HG03460 (cell line): Measurements from ENCODE around the gene POLR2M.

Experiments used
- ATAC-seq: cut with Tn5 transposase; IDR thresholded peaks from one replicate; pipeline ENCODE4 v1.9.1; 2021; ENCODE audit not compliant: unreplicated experiment

Gene POLR2M

DNA sequence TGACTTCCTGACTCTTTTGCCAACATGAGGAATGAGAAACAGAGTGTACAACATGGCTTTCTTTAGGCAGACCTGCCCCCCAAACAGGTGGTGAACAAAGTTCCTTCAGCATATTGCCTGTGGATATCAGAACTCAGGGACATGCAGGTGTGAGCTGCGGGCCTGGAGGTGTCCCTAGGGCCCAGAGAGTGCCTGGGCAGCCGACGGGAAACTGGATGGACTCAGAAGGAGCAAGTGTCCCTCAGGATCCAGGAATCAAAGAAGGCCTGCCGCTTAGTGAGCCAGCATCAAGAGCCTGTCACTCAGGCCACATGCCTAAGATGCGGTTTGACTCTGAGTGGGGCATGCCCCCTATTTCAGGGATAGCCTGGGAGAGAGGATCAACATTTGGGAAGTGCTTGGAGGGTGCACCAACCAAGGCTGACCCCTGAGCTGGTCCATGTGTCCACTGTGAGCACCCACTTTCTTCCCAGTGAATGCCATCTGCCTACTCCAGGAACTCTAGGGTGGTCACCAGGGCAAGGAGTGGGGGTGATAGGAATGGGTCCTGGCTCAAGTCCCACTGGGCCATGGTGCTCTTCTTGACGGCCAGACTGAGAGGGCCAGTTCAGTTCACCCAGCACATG, 16.1 kb upstream of the POLR2M start:
- no peak for ATAC-seq

DNA sequence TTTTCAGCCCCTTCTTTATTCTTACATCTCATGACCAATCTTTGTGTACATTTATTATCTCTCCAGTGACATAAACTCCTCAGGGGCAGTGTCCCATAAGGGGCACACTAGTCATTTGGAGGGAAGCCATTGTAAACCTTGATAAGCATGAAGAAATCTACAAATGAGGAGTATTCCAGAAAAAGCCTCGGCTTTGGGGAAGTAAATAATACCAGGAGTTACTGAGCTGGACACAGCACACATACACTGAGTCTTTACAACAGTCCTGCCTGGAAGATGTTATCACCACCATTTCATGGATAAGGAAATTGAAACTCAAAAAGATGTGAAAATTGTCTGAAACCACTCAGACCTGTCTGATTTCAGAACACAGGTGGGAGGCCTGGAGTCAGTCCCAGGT, 15.4 kb upstream of the POLR2M start:
- no peak for ATAC-seq

DNA sequence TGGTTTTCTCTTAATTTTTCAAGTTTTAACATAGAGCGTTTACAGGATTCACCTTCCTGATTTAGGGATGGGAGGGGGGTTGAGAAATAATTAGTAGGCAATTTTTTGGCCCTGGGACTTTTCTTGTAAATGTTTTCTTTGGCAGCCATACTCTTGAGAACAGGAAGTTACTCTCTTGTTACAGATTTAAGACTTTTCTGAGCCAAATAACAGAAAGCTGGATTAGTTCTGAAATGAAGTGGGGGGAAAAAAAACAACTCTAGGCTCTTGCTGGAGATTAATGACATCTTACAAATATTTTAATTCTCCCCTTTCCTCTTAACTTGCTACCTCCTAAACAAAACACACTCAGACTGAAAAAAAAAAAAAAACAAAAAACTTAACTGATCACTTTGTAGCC, 13.8 kb upstream of the POLR2M start:
- no peak for ATAC-seq

DNA sequence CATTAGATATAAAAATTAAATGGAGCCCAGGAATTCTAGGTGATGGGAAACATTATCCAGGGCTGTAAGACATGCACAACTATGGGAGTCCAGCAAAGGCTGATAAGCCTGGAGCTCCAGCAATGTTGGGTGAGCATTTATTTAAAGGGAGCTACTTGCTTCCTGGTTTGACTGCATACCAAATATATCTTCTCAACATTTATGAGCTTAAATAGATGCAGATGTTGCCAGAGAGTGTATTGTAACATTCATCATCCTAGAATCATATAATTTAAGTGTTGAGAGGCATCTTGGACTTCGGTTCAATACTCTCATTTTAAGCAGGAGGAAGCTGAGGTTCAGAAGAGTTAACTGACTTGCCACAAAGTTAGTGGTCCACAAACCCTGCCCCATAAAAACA, 12.2 kb upstream of the POLR2M start:
- ATAC-seq, result no peak

DNA sequence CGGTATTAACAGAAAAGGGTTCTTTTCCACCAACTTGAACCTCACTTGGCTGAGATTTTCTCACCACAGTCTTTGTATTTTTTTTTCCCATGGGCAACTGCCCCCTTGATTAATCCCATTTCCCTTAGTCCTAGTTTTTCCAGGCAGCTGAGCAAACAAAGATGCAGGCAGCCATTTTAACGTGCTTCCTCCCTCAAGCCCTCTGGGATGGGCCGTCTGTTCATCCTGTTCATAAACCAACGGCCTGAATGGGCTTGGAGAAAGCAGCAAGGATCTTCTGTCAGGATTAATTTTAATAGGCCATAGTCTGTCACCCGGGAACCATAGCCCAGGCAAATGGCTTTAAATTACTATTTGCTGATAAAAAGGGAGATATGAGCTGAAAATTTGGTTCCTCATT, 10.4 kb upstream of the POLR2M start:
- no peak for ATAC-seq

DNA sequence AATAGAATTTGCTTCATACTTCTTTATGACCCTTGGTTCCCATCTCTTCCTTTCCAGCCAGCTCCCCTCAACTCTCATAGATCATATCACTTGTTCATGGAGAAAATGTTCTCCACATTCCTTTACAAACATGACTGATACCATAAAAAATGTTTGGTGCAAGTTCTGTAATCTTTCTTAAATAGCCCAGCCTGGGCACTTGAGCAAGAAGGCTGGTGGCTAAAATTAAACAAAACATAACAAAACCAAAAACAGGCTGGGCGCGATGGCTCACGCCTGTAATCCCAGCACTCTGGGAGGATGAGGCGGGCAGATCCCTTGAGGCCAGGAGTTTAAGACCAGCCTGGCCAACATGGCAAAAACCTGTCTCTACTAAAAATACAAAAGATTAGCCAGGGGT, 8.9 kb upstream of the POLR2M start:
- ATAC-seq, result no peak

DNA sequence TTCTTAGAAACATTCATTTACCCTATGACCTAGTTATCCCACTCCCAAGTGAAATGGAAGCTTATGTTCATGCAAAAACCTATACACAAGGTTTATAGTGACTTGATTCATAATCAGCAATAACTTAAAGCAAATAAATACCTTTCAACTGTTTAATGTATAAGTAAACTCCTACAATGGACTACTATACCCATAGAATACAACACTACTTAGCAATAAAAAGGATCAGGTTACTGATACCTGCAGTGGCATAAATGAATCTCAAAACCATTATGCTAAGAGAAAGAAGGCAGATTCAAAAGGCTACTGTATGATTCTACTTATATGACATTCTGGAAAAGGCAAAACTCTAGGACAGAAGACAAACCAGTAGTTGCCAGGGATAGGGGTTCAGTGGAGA, 8.3 kb upstream of the POLR2M start:
- no peak for ATAC-seq

DNA sequence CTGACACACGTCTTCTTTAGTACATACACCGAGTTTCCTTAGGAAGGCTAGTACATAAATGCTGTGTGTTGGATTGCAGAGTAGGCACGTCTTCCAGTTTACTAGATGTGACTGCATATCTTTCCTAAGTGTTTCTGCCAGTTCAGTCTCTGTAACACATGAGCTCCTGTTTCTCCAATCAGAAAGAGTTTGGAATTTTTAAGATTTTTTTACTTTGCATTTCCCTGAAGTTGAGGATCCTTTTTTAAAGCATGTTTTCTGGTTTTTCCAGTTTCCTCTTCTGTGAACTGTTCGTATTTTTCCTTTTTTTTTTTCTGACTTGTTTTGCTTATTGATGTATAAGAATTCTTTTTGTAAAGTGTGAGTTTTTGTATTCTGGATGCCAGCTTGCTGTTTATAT, 7.5 kb upstream of the POLR2M start:
- no peak for ATAC-seq

DNA sequence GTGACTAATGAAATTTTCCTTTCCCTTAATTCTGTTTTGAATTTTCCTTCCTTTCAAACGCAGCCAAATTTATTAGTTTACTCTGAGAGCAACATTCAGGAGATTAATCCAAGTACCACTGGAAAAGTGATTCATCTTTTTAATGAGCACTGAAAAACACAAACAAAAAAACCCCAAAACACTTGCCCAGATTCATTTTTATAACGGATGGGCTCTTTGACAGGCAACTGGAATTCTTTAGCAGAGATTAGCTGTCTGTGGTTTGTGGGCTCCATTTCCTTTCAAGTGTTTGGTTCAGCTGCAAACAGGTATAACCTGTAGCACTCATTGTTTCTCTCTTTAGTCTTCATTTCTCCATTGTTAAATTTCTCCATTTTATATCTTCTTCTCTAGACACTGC, 3.1 kb upstream of the POLR2M start:
- no peak for ATAC-seq

DNA sequence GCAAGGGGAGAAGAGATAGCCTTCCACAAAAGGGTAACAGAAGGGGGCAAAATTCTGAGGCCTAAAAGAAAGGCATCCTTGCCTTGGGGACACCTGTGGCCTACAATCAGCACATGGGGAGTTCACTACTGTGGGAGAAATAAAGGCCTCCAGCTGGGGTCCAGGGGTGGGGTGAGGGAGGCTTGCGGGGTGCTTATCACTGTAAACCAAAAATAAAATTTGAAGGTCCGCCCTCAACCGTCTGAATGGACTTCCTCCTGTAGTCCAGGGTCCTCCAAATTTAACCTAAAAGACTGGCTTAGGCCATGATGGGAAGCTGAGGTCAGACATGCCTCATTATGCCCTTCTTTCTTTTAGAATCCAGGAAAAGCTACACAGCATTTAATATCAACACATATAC, 2.1 kb upstream of the POLR2M start:
- no peak for ATAC-seq

DNA sequence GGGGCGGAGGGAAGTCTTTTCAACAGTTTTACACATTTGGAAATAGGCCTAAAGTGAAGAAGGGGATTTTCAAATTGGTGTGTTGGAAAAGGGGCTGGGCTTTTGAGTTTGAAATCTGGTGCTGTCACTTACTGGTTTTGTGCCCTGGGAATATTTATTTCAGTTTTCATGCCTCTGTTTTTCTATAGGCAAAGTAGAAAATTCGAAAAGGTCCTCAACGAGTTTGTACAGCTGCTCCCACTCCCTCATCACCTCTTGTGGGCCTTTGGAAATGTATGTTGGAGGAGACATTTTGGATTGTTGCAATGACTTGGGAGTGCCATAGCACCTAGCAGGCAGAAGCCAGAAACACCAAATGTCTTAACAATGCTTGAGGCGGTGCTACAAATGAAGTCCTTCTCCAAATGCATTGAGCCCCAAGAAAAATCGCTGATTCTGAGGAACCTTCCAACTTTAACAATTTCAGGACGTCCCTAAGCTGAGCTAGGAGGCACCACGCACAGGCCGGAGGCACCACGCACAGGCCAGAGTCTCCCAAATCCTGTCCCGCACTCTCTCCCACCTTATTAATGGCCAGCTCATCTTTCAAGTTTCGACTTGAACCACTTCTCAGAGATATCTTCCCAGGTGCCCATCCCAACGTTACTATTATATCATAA, 639 bp upstream of the POLR2M start:
- ATAC-seq, result no peak

DNA sequence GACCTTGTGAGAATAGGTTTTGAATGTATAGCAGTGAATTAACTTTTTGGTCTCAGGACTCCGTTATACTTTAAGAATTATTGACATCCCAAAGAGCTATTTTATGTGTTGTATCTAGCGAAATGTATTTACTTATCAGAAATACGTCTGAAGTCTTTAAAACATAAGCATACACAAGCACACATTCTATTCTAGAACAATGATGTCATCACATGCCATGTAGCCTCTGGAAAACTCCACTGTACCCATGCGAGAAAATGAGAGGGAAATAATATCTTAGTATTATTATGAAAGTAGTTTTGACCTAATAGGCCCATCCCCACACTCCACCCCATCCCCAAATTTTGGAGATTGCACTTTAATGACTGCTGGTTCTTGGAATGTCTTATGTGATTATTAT, 1.5 kb downstream of the POLR2M start:
- no peak for ATAC-seq

DNA sequence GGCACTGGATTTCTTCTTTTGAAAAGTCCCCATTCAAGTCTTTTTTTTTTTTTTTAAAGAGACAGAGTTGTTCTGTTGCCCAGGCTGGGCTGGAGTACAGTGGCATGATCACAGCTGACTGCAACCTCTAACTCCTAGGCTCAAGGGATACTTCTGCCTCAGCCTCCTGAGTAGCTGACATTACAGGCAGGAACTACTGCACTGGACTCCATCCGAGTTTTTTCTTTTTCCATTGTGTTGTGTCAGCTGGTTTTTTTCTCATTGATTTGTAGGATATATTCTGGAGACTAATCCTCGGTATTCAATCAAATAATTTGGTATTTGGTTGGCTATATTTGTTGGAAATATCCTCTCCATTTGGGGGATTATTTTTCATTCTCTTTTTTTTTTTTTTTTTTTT, 11.8 kb downstream of the POLR2M start:
- no peak for ATAC-seq

DNA sequence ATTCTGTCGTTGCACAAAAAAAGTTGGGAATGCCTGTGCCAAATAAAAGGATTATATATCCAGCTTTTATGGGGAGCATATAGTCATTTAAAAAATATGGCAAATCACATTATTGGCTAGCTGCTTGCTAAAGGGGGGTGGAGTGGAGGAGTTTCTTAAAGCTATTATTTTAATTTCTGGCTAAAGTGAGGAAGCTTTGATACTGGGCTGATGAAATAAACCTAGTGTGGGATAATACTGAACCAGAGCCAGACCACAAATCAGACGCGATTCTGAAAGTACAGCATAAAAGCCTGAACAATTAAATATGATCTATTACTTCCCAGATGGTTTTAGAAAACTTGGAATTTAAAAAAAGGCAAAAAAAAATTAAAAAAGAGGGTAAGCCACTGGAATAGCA, 14.4 kb downstream of the POLR2M start:
- no peak for ATAC-seq

DNA sequence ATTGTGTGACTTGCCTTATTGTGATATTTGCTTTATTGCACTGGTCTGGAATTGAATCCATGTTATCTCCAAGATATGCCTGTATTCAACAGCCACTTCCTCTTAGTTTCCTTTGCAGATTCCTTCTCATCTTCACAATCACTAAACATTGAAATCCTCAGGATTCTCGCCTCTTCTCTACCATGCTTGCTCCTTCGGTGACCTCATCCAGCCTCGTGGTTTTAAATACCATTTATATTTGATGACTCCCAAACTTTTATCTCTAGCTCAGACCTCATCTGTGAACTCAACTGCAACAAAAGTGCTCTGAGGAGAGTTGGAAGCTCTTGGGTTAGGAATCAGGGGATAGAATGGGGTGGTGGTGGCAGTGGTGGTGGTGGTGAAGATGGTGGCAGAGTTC, 19.9 kb downstream of the POLR2M start:
- no peak for ATAC-seq

DNA sequence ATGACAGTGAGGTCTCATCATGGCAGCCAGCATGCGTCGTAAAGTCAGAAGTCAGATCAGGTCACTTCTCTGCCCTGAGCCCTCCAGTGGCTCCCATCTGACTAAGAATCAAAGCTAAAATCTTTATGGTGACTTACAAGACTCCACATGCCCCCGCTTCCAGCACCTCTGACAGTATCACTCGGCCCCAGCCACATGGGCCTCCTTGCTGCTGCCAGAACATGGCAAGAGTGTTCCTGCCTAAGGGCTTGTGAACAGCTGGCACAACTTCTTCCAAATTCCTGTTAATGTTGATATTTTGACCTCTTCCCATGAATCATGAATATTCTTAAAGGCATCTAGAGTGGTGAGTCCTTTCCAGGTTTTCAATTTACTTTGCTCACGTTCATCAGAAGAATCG, 20.5 kb downstream of the POLR2M start:
- ATAC-seq, result no peak

DNA sequence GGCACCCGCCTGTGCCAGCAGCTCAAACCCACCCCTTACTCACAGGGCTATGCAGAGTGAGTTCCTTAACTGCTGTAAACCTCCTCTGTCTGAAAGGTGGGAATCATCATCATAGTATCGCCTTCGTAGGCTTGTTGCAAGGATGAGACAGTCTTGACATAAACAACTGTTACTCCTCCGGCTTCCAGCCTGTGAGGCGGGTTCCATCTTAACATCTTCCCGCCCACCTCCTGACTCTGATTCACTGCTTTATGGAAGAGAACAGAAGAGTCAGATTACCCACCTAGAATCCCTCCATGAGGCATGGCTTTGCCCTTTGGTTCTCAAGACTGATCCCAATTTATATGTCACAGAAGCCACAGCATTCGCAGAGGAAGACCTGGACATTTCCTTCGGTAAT, 21.9 kb downstream of the POLR2M start:
- ATAC-seq, result no peak

DNA sequence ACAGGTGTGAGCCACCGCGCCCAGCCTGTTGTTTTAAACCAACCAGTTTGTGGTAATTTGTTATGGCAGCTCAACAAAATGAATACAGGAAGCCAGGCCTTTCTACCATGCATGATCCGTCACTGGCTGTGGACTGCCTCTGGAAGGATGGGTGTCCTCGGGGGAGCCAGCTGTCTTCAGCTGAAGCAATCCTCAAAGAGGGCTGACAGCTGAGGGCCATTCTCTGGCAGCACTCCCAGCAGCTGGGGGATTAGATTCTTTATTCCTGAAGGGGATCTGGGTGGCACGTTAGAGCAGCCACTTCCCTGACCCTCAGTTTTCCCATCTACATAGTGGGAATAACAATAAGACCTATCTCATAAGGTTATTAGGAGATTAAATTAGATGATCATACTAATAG, 24.4 kb downstream of the POLR2M start:
- ATAC-seq, result no peak

DNA sequence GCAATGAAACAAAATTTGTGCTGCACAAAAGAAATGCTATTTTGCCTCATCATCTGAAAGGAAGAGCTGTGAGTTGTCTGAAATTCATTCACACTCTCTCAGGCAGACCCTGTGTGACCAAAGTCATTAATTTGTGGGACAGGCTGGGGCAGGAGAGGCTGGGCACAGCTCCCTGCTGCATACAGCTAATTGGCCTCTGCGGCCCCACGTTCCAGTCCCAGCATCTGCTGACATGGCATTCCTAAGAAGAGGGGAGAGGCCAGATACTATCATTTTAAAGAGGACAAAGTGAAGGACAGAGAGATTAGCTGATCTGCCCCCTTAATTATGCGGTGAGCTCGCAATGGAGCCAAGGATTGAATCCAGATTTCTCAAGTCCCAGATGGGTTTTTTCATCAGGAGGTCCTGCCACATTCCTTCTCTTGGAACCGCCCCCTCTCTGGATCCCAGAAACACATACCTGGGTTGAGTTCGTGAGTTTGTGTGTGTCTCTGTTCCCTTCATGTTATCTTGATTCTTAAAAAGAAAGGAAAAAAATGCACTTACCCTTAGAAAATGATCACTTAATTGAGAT, 25.1 kb downstream of the POLR2M start:
- ATAC-seq, result no peak

DNA sequence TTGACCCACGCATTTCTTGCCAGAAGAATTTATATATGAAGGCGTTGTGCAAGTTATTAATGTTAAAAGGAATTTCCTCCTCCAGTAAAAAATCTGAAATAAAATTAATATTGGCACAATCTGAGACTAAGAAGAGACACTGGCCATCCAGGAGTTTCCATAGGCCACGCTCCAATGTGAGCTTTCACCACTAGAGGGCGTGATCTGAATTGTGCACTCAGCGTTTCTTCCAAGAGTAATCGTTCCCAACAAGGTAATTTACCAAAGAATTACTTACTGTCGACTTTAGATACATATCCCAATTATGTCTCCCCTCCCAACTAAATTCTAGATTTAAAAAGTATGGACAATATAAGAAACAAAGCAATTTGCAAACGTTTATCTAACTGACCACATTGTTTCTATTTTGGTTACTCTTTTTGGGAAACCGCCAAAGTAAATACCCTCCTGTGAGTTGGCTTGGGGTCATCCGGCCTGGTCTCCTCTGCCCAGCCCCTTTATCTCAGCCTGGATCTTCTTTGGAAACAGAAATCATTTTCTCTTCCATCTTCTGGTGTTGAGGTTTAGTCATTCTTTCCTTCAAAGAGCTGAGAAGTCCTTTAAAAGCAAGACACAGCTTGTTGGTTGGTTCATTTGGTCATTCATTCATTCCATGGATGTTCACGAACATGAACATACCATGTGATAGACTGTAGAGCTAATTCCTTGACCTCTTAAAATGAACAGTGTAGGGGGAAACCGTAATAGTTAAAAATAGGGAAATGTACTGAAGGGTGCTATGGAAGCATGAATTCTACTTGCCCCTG, 26.2 kb downstream of the POLR2M start:
- ATAC-seq, result no peak

DNA sequence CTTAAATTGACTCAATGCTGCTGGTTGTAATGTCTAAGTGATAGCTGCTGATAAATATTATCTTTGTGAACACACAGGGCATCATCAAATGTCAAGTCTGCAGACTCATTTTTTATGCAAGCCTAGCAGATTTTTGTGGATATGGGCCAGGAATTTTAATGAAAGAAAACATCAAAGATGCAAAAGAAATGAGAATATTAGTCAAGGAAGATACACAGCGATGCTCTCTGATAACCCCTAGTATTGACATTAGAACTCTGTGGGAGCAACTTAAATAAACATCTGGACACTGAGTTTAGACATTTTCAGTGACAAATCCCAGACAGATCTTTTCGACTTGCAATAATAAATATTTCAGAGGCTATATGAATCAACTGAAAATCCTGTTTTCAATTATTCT, 28.3 kb downstream of the POLR2M start:
- ATAC-seq, result no peak

DNA sequence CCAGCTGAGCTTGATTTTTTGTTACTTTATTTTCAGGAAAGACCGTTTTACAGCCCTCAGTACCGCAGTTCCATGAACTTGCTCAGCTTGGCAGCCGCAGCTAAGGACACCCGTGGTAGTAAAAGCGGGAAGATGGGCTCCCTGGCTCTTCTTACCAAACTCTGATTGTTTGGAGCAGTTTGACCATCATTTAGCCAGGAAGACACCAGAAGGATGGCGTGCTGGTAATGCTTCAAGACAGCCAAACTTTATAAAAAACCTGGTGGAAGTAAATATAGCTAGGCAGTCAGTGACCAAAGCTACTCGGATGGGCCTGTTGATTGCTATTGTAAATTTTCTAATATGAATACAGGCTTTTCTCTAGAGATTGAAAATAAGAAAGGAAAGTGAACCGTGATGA, 28.9 kb downstream of the POLR2M start:
- no peak for ATAC-seq
